Measurements from ENCODE around the gene LDHB.

- TF ChIP-seq CTCF (IDR thresholded peaks at IDR 0.05 in 8 of 11, conservative IDR thresholded peaks at IDR 0.05 in 3 of 11) = no peak
- TF ChIP-seq POLR2AphosphoS5 (IDR thresholded peaks at IDR 0.05) = no peak
Observed at GRCh38 chr12:21647179-21647578, 10.5 kb downstream of the LDHB start.
